ENCODE results near the gene RNLS.
A peak's percentile ranks its signal among the peaks of the same experiment; 100 is the strongest.

Gene RNLS

GRCh38 chr10:88372881-88373592 lies 210.1 kb downstream of the RNLS start:
- Histone ChIP-seq H3K4me3 (ENCODE audit: insufficient read depth, low read length, poor library complexity, severe bottlenecking) (no peak overlapping the region), H3K79me2 (ENCODE audit: insufficient read depth, low read length) (no peaks in the 10 kb centered on the region), H3K4me2 (ENCODE audit: low read depth, low read length, poor library complexity, severe bottlenecking) (no peak overlapping the region), H3K27ac (ENCODE audit: low read depth, low read length) (no peak overlapping the region), H3K9ac (ENCODE audit: low read length) (no peak overlapping the region), H3K36me3 (ENCODE audit: low read length) (no peaks in the 10 kb centered on the region), H3F3A (ENCODE audit: insufficient read depth) (no peaks in the 10 kb centered on the region), H2AFZ (ENCODE audit: low read depth, low read length, severe bottlenecking) (no peak overlapping the region), H4K20me1 (ENCODE audit: low read depth, low read length) (no peaks in the 10 kb centered on the region), H3K27me3 (ENCODE audit: low read length) (no peaks in the 10 kb centered on the region), H3K9me2 (replicated peaks; ENCODE audit: insufficient read depth, low read length) (no peaks in the 10 kb centered on the region), H3K9me3 (ENCODE audit: insufficient read depth, low read length) (no peaks in the 10 kb centered on the region)
- TF ChIP-seq CTCF (IDR thresholded peaks at IDR 0.05; ENCODE audit: insufficient read depth, low read length, poor library complexity, severe bottlenecking) (no peak), EZH2phosphoT487 (conservative IDR thresholded peaks at IDR 0.05; ENCODE audit: low read length) (no peak)

- Histone ChIP-seq H3K36me3 (ENCODE audit: low read length) (no peaks in the 10 kb centered on the region), H3K27me3 (ENCODE audit: low read length) (no peaks in the 10 kb centered on the region), H3K79me2 (ENCODE audit: insufficient read depth, low read length) (no peaks in the 10 kb centered on the region), H2AFZ (ENCODE audit: low read depth, low read length, severe bottlenecking) (peak overlapping the region; percentile 19), H3K9me3 (ENCODE audit: insufficient read depth, low read length) (no peaks in the 10 kb centered on the region), H3K4me2 (ENCODE audit: low read depth, low read length, poor library complexity, severe bottlenecking) (no peak overlapping the region), H3K27ac (ENCODE audit: low read depth, low read length) (no peak overlapping the region), H3K9me2 (replicated peaks; ENCODE audit: insufficient read depth, low read length) (no peaks in the 10 kb centered on the region), H4K20me1 (ENCODE audit: low read depth, low read length) (no peaks in the 10 kb centered on the region), H3K4me3 (ENCODE audit: insufficient read depth, low read length, poor library complexity, severe bottlenecking) (no peak overlapping the region), H3K9ac (ENCODE audit: low read length) (no peak overlapping the region), H3F3A (ENCODE audit: insufficient read depth) (no peaks in the 10 kb centered on the region)
- TF ChIP-seq EZH2phosphoT487 (conservative IDR thresholded peaks at IDR 0.05; ENCODE audit: low read length) (no peak), CTCF (IDR thresholded peaks at IDR 0.05; ENCODE audit: insufficient read depth, low read length, poor library complexity, severe bottlenecking) (no peak)
Measured at GRCh38 chr10:88372051-88372715, 210.9 kb downstream of the RNLS start.

- no peak overlapping the region for H3K4me3 ChIP-seq (ENCODE audit: insufficient read depth, low read length, poor library complexity, severe bottlenecking)
- H3K27me3 ChIP-seq (ENCODE audit: low read length), result no peaks in the 10 kb centered on the region
- no peak overlapping the region for H3K27ac ChIP-seq (ENCODE audit: low read depth, low read length)
- H3K9ac ChIP-seq (ENCODE audit: low read length), result no peak overlapping the region
- H4K20me1 ChIP-seq (ENCODE audit: low read depth, low read length), result no peaks in the 10 kb centered on the region
- H3K36me3 ChIP-seq (ENCODE audit: low read length), result no peaks in the 10 kb centered on the region
- no peaks in the 10 kb centered on the region for H3K79me2 ChIP-seq (ENCODE audit: insufficient read depth, low read length)
- no peak overlapping the region for H3K4me2 ChIP-seq (ENCODE audit: low read depth, low read length, poor library complexity, severe bottlenecking)
- H2AFZ ChIP-seq (ENCODE audit: low read depth, low read length, severe bottlenecking), result no peak overlapping the region
- H3K9me3 ChIP-seq (ENCODE audit: insufficient read depth, low read length), result no peaks in the 10 kb centered on the region
- H3F3A ChIP-seq (ENCODE audit: insufficient read depth), result no peaks in the 10 kb centered on the region
- H3K9me2 ChIP-seq (replicated peaks; ENCODE audit: insufficient read depth, low read length), result no peaks in the 10 kb centered on the region
- TF ChIP-seq CTCF (IDR thresholded peaks at IDR 0.05; ENCODE audit: insufficient read depth, low read length, poor library complexity, severe bottlenecking) (no peak), EZH2phosphoT487 (conservative IDR thresholded peaks at IDR 0.05; ENCODE audit: low read length) (no peak)
Measured at GRCh38 chr10:88370713-88371112, 212.4 kb downstream of the RNLS start.
